HepG2 (cell line): Measurements from ENCODE around the gene HYOU1. TPM values are rescaled to one million over a fixed set of nuclear protein-coding genes. Genes with fewer than 3 reads are reported as not detected.

Experiments used
- CBX2 ChIP-seq, 2 experiments: fragments of 200-600 bp in 1 of 2; sonication (generic); formaldehyde crosslinking in 1 of 2; IDR thresholded peaks; 2 replicates each; pipeline versions ENCODE4 v1.7.0 to v1.8.1; 2018 to 2022; ENCODE audit warnings: low read depth in 2 of 2, low read length in 1 of 2, mild to moderate bottlenecking in 1 of 2, missing genetic modification reagents in 1 of 2
- MTF2 ChIP-seq: sonication (generic); formaldehyde crosslinking; IDR thresholded peaks from 2 replicates; pipeline ENCODE4 v1.5.0; 2020; ENCODE audit warnings: missing genetic modification reagents, borderline replicate concordance
- PBX2 ChIP-seq: IDR thresholded peaks from 2 replicates; pipeline ENCODE4 v1.6.1; 2016; ENCODE audit warnings: control low read depth
- PLRG1 ChIP-seq: fragments of 450-650 bp; conservative IDR thresholded peaks from 2 replicates; pipeline ENCODE4 v1.6.1; 2016
- SAP130 ChIP-seq: IDR thresholded peaks from 2 replicates; pipeline ENCODE4 v1.6.1; 2016; ENCODE audit warnings: low read depth
- SIX1 ChIP-seq: sonication (generic); formaldehyde crosslinking; IDR thresholded peaks from 2 replicates; pipeline ENCODE4 v1.4.0; 2020; ENCODE audit warnings: missing genetic modification reagents, borderline replicate concordance
- THAP9 ChIP-seq: sonication (generic); formaldehyde crosslinking; IDR thresholded peaks from 2 replicates; pipeline ENCODE4; 2020; ENCODE audit warnings: missing genetic modification reagents, mild to moderate bottlenecking, borderline replicate concordance
- ZFP90 ChIP-seq: sonication (generic); formaldehyde crosslinking; IDR thresholded peaks from 2 replicates; pipeline ENCODE4 v1.8.0; 2022; ENCODE audit warnings: missing genetic modification reagents, mild to moderate bottlenecking, inconsistent platforms, borderline replicate concordance
- ZFYVE20 ChIP-seq: sonication (generic); formaldehyde crosslinking; IDR thresholded peaks from 2 replicates; pipeline ENCODE4 v1.8.0; 2023; ENCODE audit warnings: low read depth, mild to moderate bottlenecking, moderate library complexity, missing genetic modification reagents, borderline replicate concordance
- ZMYM4 ChIP-seq: sonication (generic); formaldehyde crosslinking; IDR thresholded peaks from 2 replicates; pipeline ENCODE4 v1.8.1; 2023; ENCODE audit warnings: mild to moderate bottlenecking, missing genetic modification reagents
- ZNF496 ChIP-seq: sonication (generic); formaldehyde crosslinking; IDR thresholded peaks from 2 replicates; pipeline ENCODE4 v1.8.1; 2023; ENCODE audit warnings: mild to moderate bottlenecking, moderate library complexity, missing genetic modification reagents; ENCODE audit not compliant: insufficient replicate concordance
- ZNF546 ChIP-seq: sonication (generic); formaldehyde crosslinking; conservative IDR thresholded peaks from 2 replicates; pipeline ENCODE4 v1.8.1; 2023; ENCODE audit warnings: mild to moderate bottlenecking, missing genetic modification reagents
- ZNF615 ChIP-seq: sonication (generic); formaldehyde crosslinking; IDR thresholded peaks from 2 replicates; pipeline ENCODE4 v1.5.0; 2020; ENCODE audit warnings: mild to moderate bottlenecking, missing genetic modification reagents, borderline replicate concordance
- ZNF841 ChIP-seq: sonication (generic); formaldehyde crosslinking; IDR thresholded peaks from 2 replicates; pipeline ENCODE4 v1.8.1; 2023; ENCODE audit warnings: missing genetic modification reagents, borderline replicate concordance
- polyA plus RNA-seq, 8 experiments: library from polyadenylated mRNA; depleted of rRNA in 3 of 8; stranded (reverse) in 7 of 8; unstranded in 1 of 8; fragments of >200 nt; fragmentation: Illumina TruSeq in 4 of 8; extraction: Trizol in 4 of 8; gene quantifications; 2 replicates each; pipeline versions ENCODE4 v1.2.1 to v1.2.3, GENCODE V29; 2011 to 2016; ENCODE audit warnings: low read depth in 4 of 8, missing spikeins in 1 of 8, mixed read lengths in 1 of 8; ENCODE audit not compliant: insufficient read depth in 1 of 8
- total RNA-seq, 5 experiments: library from RNA; depleted of rRNA; stranded (reverse); fragments of >200 nt; fragmentation: Illumina TruSeq; extraction: Trizol; gene quantifications; 2 replicates each; pipeline ENCODE4 v1.2.3, GENCODE V29; 2016; ENCODE audit warnings: low read depth in 1 of 5
- TF ChIP-seq, protein P1 (sequence below): sonication (generic); formaldehyde crosslinking; IDR thresholded peaks from 2 replicates; pipeline ENCODE4 v1.8.0; 2022; ENCODE audit warnings: mild to moderate bottlenecking, missing genetic modification reagents, borderline replicate concordance
- TF ChIP-seq, protein P2 (sequence below): IDR thresholded peaks from 2 replicates; pipeline ENCODE4 v1.6.1; 2018; ENCODE audit warnings: missing genetic modification reagents
- TF ChIP-seq, protein P3 (sequence below): sonication (generic); formaldehyde crosslinking; IDR thresholded peaks from 2 replicates; pipeline ENCODE4 v1.4.0; 2020; ENCODE audit warnings: mild to moderate bottlenecking, low read depth, missing genetic modification reagents
- TF ChIP-seq, protein P4 (sequence below): sonication (generic); formaldehyde crosslinking; IDR thresholded peaks from 2 replicates; pipeline ENCODE4 v1.8.1; 2023; ENCODE audit warnings: mild to moderate bottlenecking, inconsistent platforms, moderate library complexity, missing genetic modification reagents, borderline replicate concordance

Gene HYOU1
- total and polyA plus RNA-seq, 2 of the 13 experiments (the other 11 are each of a cell fraction or from before 2014, with no cell fraction given), result 127 to 155 TPM

DNA sequence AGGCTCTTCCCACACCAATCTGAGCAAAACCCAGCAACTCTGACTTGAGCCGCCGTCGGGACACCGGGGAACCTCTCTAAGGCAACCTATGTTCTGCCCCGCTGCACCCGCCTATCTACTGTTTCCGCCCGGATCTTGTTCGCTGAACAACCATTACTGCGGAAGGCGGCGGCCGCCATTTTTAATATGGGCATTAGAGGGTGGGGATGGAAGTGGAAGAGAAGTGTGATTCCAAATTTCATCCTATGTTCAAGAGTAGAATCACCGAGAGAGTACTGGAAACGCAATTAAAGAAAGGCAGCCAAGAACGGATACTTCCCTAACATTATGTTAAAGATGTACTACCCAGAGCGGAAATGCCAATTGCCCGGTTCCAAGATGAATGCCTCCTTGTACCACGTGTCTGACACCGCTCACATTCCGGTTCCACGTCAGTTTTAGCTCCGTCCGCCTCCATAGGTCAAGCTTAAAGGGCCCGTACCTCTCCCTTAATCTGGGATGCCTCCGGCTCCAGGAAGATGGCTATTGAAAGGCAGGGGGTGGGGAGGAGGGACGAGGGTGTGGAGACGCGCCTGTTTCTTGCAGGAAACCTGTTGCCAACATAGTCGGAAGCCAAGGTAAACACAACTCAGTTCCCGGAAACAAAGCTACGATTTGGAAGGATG, 44.9 kb upstream of the HYOU1 start, which contains the start of gene DPAGT1 (continued):
- TF ChIP-seq, protein P1, sequence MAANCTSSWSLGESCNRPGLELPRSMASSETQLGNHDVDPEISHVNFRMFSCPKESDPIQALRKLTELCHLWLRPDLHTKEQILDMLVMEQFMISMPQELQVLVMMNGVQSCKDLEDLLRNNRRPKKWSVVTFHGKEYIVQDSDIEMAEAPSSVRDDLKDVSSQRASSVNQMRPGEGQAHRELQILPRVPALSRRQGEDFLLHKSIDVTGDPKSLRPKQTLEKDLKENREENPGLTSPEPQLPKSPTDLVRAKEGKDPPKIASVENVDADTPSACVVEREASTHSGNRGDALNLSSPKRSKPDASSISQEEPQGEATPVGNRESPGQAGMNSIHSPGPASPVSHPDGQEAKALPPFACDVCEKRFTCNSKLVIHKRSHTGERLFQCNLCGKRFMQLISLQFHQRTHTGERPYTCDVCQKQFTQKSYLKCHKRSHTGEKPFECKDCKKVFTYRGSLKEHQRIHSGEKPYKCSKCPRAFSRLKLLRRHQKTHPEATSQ (CRISPR knock-in tag), result peak; percentile 6; the same call in 1 of the 2 replicates
- TF ChIP-seq MTF2 (0 out of 2 replicates have a peak, but pooled peaks have one; percentile 30), THAP9 (peak; percentile 91; the same call in 1 of the 2 replicates), ZNF615 (CRISPR knock-in tag) (peak; percentile 56; the same call in 1 of the 2 replicates), ZMYM4 (peak; percentile 84), ZNF841 (CRISPR knock-in tag) (no peak), ZNF546 (CRISPR knock-in tag) (no peak), CBX2 (IDR thresholded peaks at IDR 0.05; ENCODE audit: low read depth, low read length) (no peak), CBX2 (CRISPR knock-in tag; IDR thresholded peaks at IDR 0.05; ENCODE audit: low read depth) (no peak), PLRG1 (no peak), ZFP90 (no peak; the same call in 1 of the 2 replicates), PBX2 (CRISPR knock-in tag) (no peak), SIX1 (CRISPR knock-in tag) (no peak), SAP130 (CRISPR knock-in tag) (peak; percentile 82), ZNF496 (CRISPR knock-in tag) (no peak), ZFYVE20 (no peak)
- TF ChIP-seq, protein P2, sequence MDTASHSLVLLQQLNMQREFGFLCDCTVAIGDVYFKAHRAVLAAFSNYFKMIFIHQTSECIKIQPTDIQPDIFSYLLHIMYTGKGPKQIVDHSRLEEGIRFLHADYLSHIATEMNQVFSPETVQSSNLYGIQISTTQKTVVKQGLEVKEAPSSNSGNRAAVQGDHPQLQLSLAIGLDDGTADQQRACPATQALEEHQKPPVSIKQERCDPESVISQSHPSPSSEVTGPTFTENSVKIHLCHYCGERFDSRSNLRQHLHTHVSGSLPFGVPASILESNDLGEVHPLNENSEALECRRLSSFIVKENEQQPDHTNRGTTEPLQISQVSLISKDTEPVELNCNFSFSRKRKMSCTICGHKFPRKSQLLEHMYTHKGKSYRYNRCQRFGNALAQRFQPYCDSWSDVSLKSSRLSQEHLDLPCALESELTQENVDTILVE (CRISPR knock-in tag), result peak; percentile 85
- TF ChIP-seq, protein P3, sequence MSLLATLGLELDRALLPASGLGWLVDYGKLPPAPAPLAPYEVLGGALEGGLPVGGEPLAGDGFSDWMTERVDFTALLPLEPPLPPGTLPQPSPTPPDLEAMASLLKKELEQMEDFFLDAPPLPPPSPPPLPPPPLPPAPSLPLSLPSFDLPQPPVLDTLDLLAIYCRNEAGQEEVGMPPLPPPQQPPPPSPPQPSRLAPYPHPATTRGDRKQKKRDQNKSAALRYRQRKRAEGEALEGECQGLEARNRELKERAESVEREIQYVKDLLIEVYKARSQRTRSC (CRISPR knock-in tag), result no peak
- TF ChIP-seq, protein P4, sequence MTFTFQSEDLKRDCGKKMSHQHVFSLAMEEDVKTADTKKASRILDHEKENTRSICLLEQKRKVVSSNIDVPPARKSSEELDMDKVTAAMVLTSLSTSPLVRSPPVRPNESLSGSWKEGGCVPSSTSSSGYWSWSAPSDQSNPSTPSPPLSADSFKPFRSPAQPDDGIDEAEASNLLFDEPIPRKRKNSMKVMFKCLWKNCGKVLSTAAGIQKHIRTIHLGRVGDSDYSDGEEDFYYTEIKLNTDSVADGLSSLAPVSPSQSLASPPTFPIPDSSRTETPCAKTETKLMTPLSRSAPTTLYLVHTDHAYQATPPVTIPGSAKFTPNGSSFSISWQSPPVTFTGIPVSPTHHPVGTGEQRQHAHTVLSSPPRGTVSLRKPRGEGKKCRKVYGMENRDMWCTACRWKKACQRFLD, result no peak
